Body of pancreas (tissue), 4 donors: ENCODE measurements around the gene RPS6KA2.

ENCODE experiments used
- POLR2A ChIP-seq, 3 donors: fragments of 450-650 bp; IDR thresholded peaks; one replicate each; pipeline ENCODE4 v1.6.1; 2016; ENCODE audit warnings: antibody characterized with exemption in 3 of 3, mild to moderate bottlenecking in 2 of 3
- TF ChIP-seq, protein P1 (sequence below), 7 experiments: fragments of 450-650 bp in 4 of 7; fragments of 200-600 bp in 3 of 7; sonication (generic) in 3 of 7; IDR thresholded peaks; one replicate each; pipeline ENCODE4 v1.5.1; 2016 to 2019; ENCODE audit warnings: antibody characterized with exemption in 7 of 7

DNA sequence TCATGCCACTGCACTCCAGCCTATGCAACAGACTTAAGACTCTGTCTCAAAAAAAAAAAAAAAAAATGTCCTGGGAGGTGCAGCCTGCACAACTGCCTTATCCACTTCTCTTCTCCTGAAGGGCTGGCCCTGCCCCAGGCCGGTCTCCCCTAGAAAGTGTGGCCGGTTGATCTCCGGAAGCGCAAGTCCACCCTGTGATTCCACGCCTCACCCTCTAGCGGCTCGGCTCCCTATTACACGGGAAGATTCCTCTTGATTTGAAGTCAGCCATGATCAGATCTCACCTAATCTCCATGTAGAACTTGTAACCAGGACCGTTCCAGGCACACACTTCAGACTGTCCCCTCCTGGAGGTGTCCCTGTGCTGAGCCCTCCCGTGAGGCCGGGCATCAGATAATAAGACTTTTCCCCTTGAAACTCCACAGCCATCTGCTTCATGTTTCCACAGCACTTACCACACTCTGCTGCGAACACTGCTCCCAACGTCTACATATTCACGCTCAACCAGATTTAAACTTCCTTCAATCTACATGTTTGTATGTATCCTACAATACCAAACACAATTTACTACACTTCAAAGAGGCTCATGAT is 49.3 kb upstream of the RPS6KA2 start:
- TF ChIP-seq, protein P1, sequence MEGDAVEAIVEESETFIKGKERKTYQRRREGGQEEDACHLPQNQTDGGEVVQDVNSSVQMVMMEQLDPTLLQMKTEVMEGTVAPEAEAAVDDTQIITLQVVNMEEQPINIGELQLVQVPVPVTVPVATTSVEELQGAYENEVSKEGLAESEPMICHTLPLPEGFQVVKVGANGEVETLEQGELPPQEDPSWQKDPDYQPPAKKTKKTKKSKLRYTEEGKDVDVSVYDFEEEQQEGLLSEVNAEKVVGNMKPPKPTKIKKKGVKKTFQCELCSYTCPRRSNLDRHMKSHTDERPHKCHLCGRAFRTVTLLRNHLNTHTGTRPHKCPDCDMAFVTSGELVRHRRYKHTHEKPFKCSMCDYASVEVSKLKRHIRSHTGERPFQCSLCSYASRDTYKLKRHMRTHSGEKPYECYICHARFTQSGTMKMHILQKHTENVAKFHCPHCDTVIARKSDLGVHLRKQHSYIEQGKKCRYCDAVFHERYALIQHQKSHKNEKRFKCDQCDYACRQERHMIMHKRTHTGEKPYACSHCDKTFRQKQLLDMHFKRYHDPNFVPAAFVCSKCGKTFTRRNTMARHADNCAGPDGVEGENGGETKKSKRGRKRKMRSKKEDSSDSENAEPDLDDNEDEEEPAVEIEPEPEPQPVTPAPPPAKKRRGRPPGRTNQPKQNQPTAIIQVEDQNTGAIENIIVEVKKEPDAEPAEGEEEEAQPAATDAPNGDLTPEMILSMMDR (IDR thresholded peaks at IDR 0.05), result no peak
- no peak for TF ChIP-seq POLR2A (IDR thresholded peaks at IDR 0.05)
